Gastrocnemius medialis (tissue), 4 donors: ENCODE data around the gene CYYR1.

Source experiments
- POLR2A ChIP-seq, 2 donors: fragments of 450-650 bp; IDR thresholded peaks; one replicate each; pipeline ENCODE4 v1.6.1; 2017; ENCODE audit warnings: antibody characterized with exemption in 2 of 2, mild to moderate bottlenecking in 2 of 2, moderate library complexity in 2 of 2
- TF ChIP-seq, protein P1 (sequence below), 5 experiments: fragments of 450-650 bp in 3 of 5; fragments of 200-600 bp in 2 of 5; sonication (generic) in 2 of 5; IDR thresholded peaks in 4 of 5; conservative IDR thresholded peaks in 1 of 5; 1 replicate in 4 of 5; 2 replicates in 1 of 5; pipeline ENCODE4 v1.5.1; 2016 to 2019; ENCODE audit warnings: antibody characterized with exemption in 5 of 5, mild to moderate bottlenecking in 3 of 5, moderate library complexity in 3 of 5

DNA sequence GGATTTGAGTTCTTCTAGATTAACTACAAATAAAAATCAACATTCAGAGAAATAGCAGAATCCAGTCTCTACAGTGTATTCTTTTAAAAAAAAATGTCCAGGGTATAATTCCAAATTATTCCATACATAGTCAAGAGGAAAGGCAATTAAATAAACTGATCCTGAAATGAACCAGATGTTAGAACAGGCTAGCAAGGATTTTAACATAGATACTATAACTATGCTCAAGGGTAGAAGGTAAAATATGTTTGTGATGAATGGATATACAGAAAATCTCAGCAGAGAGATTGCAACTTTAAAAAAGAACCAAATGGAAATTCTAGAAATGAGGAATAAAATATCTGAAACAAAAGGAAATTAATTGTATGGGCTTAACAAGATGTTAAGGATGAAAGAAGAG lies 32.4 kb downstream of the CYYR1 start:
- TF ChIP-seq, protein P1, sequence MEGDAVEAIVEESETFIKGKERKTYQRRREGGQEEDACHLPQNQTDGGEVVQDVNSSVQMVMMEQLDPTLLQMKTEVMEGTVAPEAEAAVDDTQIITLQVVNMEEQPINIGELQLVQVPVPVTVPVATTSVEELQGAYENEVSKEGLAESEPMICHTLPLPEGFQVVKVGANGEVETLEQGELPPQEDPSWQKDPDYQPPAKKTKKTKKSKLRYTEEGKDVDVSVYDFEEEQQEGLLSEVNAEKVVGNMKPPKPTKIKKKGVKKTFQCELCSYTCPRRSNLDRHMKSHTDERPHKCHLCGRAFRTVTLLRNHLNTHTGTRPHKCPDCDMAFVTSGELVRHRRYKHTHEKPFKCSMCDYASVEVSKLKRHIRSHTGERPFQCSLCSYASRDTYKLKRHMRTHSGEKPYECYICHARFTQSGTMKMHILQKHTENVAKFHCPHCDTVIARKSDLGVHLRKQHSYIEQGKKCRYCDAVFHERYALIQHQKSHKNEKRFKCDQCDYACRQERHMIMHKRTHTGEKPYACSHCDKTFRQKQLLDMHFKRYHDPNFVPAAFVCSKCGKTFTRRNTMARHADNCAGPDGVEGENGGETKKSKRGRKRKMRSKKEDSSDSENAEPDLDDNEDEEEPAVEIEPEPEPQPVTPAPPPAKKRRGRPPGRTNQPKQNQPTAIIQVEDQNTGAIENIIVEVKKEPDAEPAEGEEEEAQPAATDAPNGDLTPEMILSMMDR (IDR thresholded peaks at IDR 0.05 in 4 of 5, conservative IDR thresholded peaks at IDR 0.05 in 1 of 5): no peak
- TF ChIP-seq POLR2A (IDR thresholded peaks at IDR 0.05): no peak
